Immature natural killer cell (primary cell): Measurements from ENCODE around the gene OPN1MW2. TPM values are rescaled to one million over a fixed set of nuclear protein-coding genes. Genes with fewer than 3 reads are reported as not detected.
"Not testable (repeated sequence)": the region's sequence is repeated elsewhere in the genome, so short reads cannot be mapped to it uniquely, and the experiment has no call there.

Source experiments
- DNase-seq, 3 donors: peaks; one replicate each; pipeline ENCODE4 v3.0.0; 2022; ENCODE audit warnings: mixed read lengths in 1 of 3
- H3K27ac Mint-ChIP-seq, 6 donors: one replicate each; pipeline ENCODE4 v1.8.0; 2020; ENCODE audit warnings: mixed read lengths in 6 of 6, mild to moderate bottlenecking in 5 of 6, inconsistent platforms in 4 of 6, moderate library complexity in 3 of 6
- H3K27me3 Mint-ChIP-seq, 3 donors: one replicate each; pipeline ENCODE4 v1.8.0; 2020 to 2021; ENCODE audit warnings: low read depth in 3 of 3, mild to moderate bottlenecking in 3 of 3, mixed read lengths in 3 of 3, moderate library complexity in 3 of 3, inconsistent platforms in 1 of 3
- H3K36me3 Mint-ChIP-seq, 3 donors: one replicate each; pipeline ENCODE4 v1.8.0; 2020; ENCODE audit warnings: mixed read lengths in 3 of 3, inconsistent platforms in 2 of 3, mild to moderate bottlenecking in 2 of 3
- H3K4me1 Mint-ChIP-seq, 2 donors: one replicate each; pipeline ENCODE4 v1.8.0; 2020; ENCODE audit warnings: inconsistent platforms in 2 of 2, mild to moderate bottlenecking in 2 of 2, mixed read lengths in 2 of 2, moderate library complexity in 1 of 2
- H3K4me3 Mint-ChIP-seq, 5 donors: one replicate each; pipeline ENCODE4 v1.8.0; 2020; ENCODE audit warnings: mild to moderate bottlenecking in 5 of 5, mixed read lengths in 5 of 5, inconsistent platforms in 3 of 5, moderate library complexity in 3 of 5
- H3K9me3 Mint-ChIP-seq, 6 donors: one replicate each; pipeline ENCODE4 v1.8.0; 2020; ENCODE audit warnings: mild to moderate bottlenecking in 6 of 6, mixed read lengths in 6 of 6, inconsistent platforms in 4 of 6, moderate library complexity in 3 of 6
- polyA plus RNA-seq, 3 donors: library from polyadenylated mRNA; unstranded; fragments of 300-500 nt; fragmentation: Illumina TruSeq; gene quantifications; one replicate each; pipeline ENCODE4 v1.2.3, GENCODE V29; 2021

The OPN1MW2 gene
- not detected for polyA plus RNA-seq

- H3K9me3 Mint-ChIP-seq, H3K4me1 Mint-ChIP-seq, H3K36me3 Mint-ChIP-seq, H3K4me3 Mint-ChIP-seq, DNase-seq, H3K27me3 Mint-ChIP-seq, H3K27ac Mint-ChIP-seq: not testable (repeated sequence)
These were observed at the start of gene OPN1MW2 for GRCh38 chrX:154219456-154219855. Gene OPN1MW2 (plus strand): TSS chrX:154219756. CDS start chrX:154219816, 60 bp downstream.

- not testable (repeated sequence) for DNase-seq, H3K9me3 Mint-ChIP-seq, H3K27ac Mint-ChIP-seq, H3K27me3 Mint-ChIP-seq, H3K4me3 Mint-ChIP-seq, H3K4me1 Mint-ChIP-seq, H3K36me3 Mint-ChIP-seq
These were observed 47.0 kb upstream of the OPN1MW2 start for GRCh38 chrX:154172535-154172943.

DNA sequence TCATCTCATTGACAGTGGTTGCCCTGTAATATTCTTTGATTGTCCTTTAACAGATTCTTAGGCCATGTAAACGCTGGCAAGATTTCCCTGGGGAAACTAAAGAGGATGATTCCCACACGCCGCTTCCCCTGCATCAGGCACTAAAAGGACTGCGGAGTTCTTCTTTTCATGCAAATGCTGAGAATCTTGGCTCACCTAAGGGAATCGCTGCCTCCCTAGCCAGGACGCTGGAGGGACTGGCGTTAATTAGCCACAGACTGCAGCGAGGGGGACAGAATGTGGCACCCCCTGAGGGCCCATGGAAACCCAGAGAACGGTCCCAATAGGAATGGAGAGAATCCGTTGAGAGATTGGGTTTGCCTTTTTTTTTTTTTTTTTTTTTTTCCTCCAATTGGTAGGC is 45.2 kb upstream of the OPN1MW2 start:
- not testable (repeated sequence) for H3K4me3 Mint-ChIP-seq, H3K36me3 Mint-ChIP-seq

GRCh38 chrX:154182296-154182695 is 37.3 kb upstream of the OPN1MW2 start, which contains the start of gene OPN1MW:
Gene OPN1MW (plus strand): TSS chrX:154182596. CDS start chrX:154182678, 82 bp downstream.
- H3K36me3 Mint-ChIP-seq, H3K27ac Mint-ChIP-seq, H3K27me3 Mint-ChIP-seq, H3K4me3 Mint-ChIP-seq, H3K4me1 Mint-ChIP-seq, H3K9me3 Mint-ChIP-seq, DNase-seq: not testable (repeated sequence)

More for the DNA sequence above, 45.2 kb upstream of the OPN1MW2 start:
- H3K27me3 Mint-ChIP-seq, H3K4me1 Mint-ChIP-seq, H3K27ac Mint-ChIP-seq, H3K9me3 Mint-ChIP-seq, DNase-seq: not testable (repeated sequence)

GRCh38 chrX:154183794-154184193 is 35.8 kb upstream of the OPN1MW2 start:
- not testable (repeated sequence) for H3K4me1 Mint-ChIP-seq, H3K27ac Mint-ChIP-seq, H3K36me3 Mint-ChIP-seq, H3K27me3 Mint-ChIP-seq, H3K4me3 Mint-ChIP-seq, H3K9me3 Mint-ChIP-seq, DNase-seq

DNA sequence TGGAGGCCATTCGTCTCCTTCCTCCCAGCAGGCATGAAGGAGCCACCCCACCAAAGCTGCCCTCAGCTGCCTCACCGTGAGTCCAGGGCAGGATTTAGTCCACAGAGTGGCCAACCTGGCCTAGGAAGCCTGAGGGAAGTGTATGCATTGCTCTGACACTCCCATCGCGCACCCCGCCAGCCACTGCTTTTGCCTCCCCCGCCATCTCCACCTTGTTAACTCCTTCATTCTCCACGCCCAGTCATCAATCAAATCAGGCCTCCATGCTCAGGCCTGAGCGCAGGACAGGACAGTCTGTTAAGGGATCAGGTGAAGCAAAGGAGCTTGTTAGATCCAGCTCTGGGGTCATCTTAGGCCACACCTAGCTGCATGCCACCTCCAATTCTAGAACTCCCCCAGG is 26.7 kb upstream of the OPN1MW2 start:
- not testable (repeated sequence) for H3K36me3 Mint-ChIP-seq, H3K9me3 Mint-ChIP-seq, H3K4me1 Mint-ChIP-seq, H3K4me3 Mint-ChIP-seq, DNase-seq, H3K27me3 Mint-ChIP-seq, H3K27ac Mint-ChIP-seq

- not testable (repeated sequence) for H3K4me3 Mint-ChIP-seq, H3K4me1 Mint-ChIP-seq, H3K9me3 Mint-ChIP-seq, DNase-seq, H3K27ac Mint-ChIP-seq, H3K27me3 Mint-ChIP-seq, H3K36me3 Mint-ChIP-seq
These were observed 25.2 kb upstream of the OPN1MW2 start for GRCh38 chrX:154194316-154194715.

- not testable (repeated sequence) for H3K9me3 Mint-ChIP-seq, H3K4me3 Mint-ChIP-seq, H3K27me3 Mint-ChIP-seq, DNase-seq, H3K4me1 Mint-ChIP-seq, H3K27ac Mint-ChIP-seq, H3K36me3 Mint-ChIP-seq
These were observed 23.1 kb upstream of the OPN1MW2 start for GRCh38 chrX:154196466-154196865.

DNA sequence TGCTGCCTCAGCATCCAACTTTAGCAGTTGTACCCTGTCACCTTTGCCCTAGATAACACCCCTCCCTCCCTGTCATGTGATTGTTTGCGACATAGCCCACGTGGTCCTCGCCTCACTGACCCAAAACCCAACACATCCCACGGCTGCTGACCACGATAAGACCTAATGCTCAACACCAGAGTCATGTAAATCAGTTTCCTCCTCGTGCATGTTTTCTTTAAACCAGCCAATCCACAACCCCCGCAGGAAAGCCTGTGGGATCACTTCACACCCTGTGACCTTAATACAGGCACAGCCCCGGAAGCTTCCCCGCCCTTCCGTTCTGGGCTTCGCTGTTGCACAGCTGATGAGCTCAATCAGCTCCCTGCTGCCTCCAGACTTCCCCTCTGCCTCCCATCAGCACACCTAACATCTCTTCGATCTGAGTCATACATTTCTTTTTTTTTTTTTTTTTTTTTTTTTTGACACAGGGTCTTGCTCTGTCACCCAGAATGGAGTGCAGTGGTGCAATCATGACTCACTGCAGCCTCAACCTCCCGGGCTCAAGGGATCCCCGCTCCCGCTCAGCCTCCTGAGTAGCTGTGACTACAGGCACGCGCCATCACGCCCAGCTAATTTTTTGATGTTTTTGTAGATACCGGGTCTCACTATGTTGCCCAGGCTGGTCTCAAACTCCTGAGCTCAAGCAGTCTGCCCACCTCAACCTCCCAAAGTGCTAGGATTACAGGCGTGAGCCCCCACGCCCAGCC is 9.7 kb upstream of the OPN1MW2 start:
- H3K4me3 Mint-ChIP-seq, H3K4me1 Mint-ChIP-seq, H3K36me3 Mint-ChIP-seq, H3K9me3 Mint-ChIP-seq, H3K27ac Mint-ChIP-seq, H3K27me3 Mint-ChIP-seq: not testable (repeated sequence)
- DNase-seq = peak in 1 of 3 donors; percentile 7

GRCh38 chrX:154211057-154211456 is 8.5 kb upstream of the OPN1MW2 start:
- Mint-ChIP-seq H3K4me3 (peak overlapping the region in 2 of 5 donors; percentile 18 to 50), H3K27ac (peak overlapping the region in 5 of 6 donors; percentile 61 to 94 (median 74))
- H3K9me3 Mint-ChIP-seq, H3K36me3 Mint-ChIP-seq, H3K27me3 Mint-ChIP-seq, DNase-seq, H3K4me1 Mint-ChIP-seq: not testable (repeated sequence)

GRCh38 chrX:154211499-154211898 is 8.1 kb upstream of the OPN1MW2 start:
- not testable (repeated sequence) for H3K4me3 Mint-ChIP-seq, H3K4me1 Mint-ChIP-seq, DNase-seq, H3K27me3 Mint-ChIP-seq, H3K9me3 Mint-ChIP-seq, H3K36me3 Mint-ChIP-seq
- peak overlapping the region in 1 of 6 donors; percentile 61 for H3K27ac Mint-ChIP-seq

DNA sequence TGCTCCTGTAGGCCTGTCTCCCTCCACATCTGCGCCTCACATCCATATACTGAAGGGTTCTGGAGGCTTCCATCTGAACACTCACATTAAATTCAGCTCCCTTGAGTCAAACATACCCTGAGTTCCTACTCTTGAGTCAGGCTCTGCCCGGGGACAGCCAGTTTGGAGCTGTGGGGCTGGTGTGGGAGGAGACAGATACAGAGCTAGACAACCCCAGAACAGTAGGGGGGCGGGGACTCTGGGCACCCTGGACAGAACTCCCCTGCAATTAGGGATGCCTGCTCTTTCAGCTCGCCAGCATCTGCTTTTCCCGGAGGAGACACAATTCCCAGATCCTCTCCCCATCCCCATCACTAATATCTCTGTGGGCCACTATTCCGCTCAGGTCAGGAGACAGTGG is 5.7 kb downstream of the OPN1MW2 start:
- H3K27ac Mint-ChIP-seq, DNase-seq, H3K36me3 Mint-ChIP-seq, H3K4me1 Mint-ChIP-seq, H3K9me3 Mint-ChIP-seq, H3K4me3 Mint-ChIP-seq, H3K27me3 Mint-ChIP-seq: not testable (repeated sequence)

- not testable (repeated sequence) for H3K4me3 Mint-ChIP-seq, H3K9me3 Mint-ChIP-seq, H3K36me3 Mint-ChIP-seq, H3K27me3 Mint-ChIP-seq, H3K27ac Mint-ChIP-seq, H3K4me1 Mint-ChIP-seq, DNase-seq
These were observed 7.2 kb downstream of the OPN1MW2 start for GRCh38 chrX:154226706-154227105.

GRCh38 chrX:154231443-154231842 is 11.9 kb downstream of the OPN1MW2 start:
- H3K9me3 Mint-ChIP-seq, H3K27me3 Mint-ChIP-seq, H3K4me3 Mint-ChIP-seq, H3K4me1 Mint-ChIP-seq, H3K36me3 Mint-ChIP-seq, H3K27ac Mint-ChIP-seq, DNase-seq: not testable (repeated sequence)

GRCh38 chrX:154233620-154234019 is 14.1 kb downstream of the OPN1MW2 start:
- not testable (repeated sequence) for H3K4me1 Mint-ChIP-seq, H3K27ac Mint-ChIP-seq, H3K4me3 Mint-ChIP-seq, H3K27me3 Mint-ChIP-seq, H3K36me3 Mint-ChIP-seq, H3K9me3 Mint-ChIP-seq, DNase-seq
